GM10248 (cell line): ENCODE data around the gene ZBTB8A.

Source experiments
- CTCF ChIA-PET: fragments of 300-600 bp; sonication (Branson Sonifier 250); formaldehyde crosslinking; extraction: SDS; loops from one replicate; lab custom pipeline; 2021; ENCODE audit warnings: antibody characterized with exemption; lab: Yijun Ruan, JAX
- POLR2A ChIA-PET: fragments of 350-650 bp; sonication (Branson Sonifier 250); formaldehyde crosslinking; extraction: SDS; loops from one replicate; lab custom pipeline; 2020; ENCODE audit warnings: antibody characterized with exemption; lab: Yijun Ruan, JAX
- DNase-seq: peaks from one replicate; pipeline ENCODE4 v3.0.0; 2012; ENCODE audit errors: extremely low spot score
- CTCF ChIP-seq: IDR thresholded peaks from 2 replicates; pipeline ENCODE4 v1.5.1; 2012; ENCODE audit warnings: mild to moderate bottlenecking, low read depth; ENCODE audit errors: extremely low read depth, missing control alignments, control extremely low read depth

Gene ZBTB8A

DNA sequence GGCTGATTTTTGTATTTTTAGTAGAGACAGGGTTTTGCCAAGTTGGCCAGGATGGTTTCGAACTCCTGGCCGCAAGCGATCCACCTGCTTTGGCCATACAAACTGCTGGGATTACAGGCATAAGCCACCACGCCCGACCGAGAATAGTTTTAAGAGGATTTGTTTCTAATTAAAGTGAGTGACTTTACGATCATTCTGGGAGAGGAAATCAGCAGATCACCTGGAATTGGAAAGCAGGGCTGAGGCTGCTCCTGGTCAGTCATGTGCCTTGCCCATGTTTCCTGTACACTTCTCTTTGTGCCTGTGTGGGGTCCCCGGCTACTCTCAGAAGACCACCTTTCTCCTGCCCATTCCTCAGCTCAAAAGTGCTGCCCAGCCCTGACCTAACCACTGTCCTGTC lies 40.5 kb upstream of the ZBTB8A start:
- no peak for TF ChIP-seq CTCF
- POLR2A ChIA-PET, result no interaction called here
- CTCF ChIA-PET, result no interaction called here
- DNase-seq, result no peak

- ChIA-PET CTCF (interaction anchor here (1.0 kb wide), 1 partner anchor 371 kb away, joined by 4 read pairs; no protein-coding TSS in a partner anchor), POLR2A (no interaction called here)
- peak; percentile 74 for DNase-seq
- peak; percentile 31 for TF ChIP-seq CTCF
Measured at GRCh38 chr1:32500387-32501209, 38.6 kb upstream of the ZBTB8A start.

DNA sequence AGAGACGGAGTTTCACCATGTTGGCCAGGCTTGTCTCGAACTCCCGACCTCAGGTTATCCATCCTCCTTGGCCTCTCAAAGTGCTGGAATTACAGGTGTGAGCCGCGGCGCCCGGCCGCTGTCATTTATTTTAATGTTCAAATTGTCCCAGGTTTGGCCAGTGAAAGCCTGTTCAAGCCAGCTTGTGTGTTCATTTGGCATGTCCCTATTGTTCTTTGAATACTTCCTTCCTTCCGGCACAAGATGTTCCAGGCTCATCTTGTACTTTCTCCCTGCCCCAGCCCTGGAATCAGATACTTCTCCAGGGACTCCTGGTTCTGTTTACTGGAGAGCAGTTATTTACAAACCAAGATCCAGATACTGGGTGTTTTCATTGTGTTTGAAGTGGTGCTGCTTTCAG lies 37.4 kb upstream of the ZBTB8A start:
- POLR2A ChIA-PET, result no interaction called here
- CTCF ChIA-PET, result interaction anchor here (1.0 to 1.4 kb wide), 3 partner anchors 19 to 369 kb away, joined by 3 to 4 read pairs (median 3); no protein-coding TSS in a partner anchor
- no peak for DNase-seq
- TF ChIP-seq CTCF, result no peak

DNA sequence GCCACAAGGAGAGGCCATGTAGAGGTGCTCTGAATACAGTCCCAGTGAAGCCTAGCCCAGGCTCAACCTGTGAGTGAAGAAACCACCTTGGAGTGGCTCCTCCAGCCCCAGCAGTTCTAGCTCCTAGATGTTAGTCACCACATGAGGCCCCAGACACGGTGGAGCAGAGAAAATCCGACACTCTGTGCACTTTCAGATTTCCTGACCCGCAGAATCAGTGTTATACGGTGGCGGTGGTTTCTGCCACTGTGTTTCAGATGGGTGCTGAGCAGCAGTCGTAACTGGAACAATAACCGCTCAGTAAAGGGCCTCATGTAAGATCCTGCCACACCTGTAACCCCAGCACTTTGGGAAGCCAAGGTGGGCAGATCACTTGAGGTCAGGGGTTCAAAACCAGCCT lies 36.1 kb upstream of the ZBTB8A start:
- ChIA-PET POLR2A (no interaction called here), CTCF (interaction anchor here (1.1 to 1.4 kb wide), 2 partner anchors 17 to 102 kb away, joined by 3 read pairs; no protein-coding TSS in a partner anchor)
- no peak for DNase-seq
- no peak for TF ChIP-seq CTCF

GRCh38 chr1:32507021-32507420 lies 32.2 kb upstream of the ZBTB8A start:
- DNase-seq, result no peak
- ChIA-PET POLR2A (interaction anchor here (0.5 kb wide), 1 partner anchor 13 kb away, joined by 7 read pairs; no protein-coding TSS in a partner anchor), CTCF (interaction anchor here (2.4 kb wide), 1 partner anchor 13 kb away, joined by 10 read pairs; no protein-coding TSS in a partner anchor)
- no peak for TF ChIP-seq CTCF

DNA sequence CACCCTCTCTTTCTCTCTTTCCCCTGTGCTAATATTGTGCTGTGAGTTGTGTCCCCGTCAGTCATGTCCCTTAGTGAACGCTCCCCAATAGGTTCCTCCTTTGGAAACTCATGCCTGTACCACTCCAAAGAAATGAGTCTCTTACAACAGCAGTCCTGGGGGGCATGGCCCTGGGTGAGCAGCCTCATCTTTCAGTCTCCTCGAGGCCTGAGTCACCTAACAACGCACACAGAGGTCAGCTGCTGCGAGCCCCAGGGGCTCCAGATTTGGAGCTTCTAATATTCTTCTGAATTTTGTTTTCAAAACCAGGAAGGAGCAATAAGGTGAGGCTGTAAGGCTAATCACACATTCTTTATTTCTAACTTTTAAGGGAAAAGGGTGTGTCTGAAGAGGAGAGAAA lies 30.5 kb upstream of the ZBTB8A start:
- ChIA-PET CTCF (no interaction called here), POLR2A (no interaction called here)
- no peak for DNase-seq
- TF ChIP-seq CTCF, result no peak
